ENCODE results near the gene VAV2. TPM values are rescaled to one million over a fixed set of nuclear protein-coding genes. Genes with fewer than 3 reads are reported as not detected.

Gene VAV2
- total RNA-seq, 1 experiment from 2014 or later, result 22.8 TPM

DNA sequence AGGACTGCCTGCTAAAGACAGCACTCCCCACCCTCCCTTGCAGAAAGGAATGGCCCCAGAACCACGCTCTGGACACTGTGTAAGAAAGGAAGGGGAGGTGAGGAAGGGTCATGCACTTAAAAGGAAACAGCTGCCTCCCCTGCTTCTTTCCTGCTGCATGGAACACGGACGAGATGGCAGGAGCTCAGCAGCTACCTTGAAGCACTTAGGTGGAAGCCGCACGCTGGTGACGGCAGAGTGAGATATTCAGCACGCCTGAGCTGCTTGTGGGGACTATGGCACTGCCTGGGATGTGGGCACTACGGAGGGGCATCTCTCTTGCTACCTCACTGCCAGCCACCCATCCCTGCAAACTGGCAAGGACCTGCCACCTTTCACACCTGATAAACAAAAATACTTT is 101.5 kb downstream of the VAV2 start:
- no peaks in the 10 kb centered on the region for H3K27me3 ChIP-seq
- no peak overlapping the region for H3K4me3 ChIP-seq
- H3K36me3 ChIP-seq, result no peaks in the 10 kb centered on the region
- no peaks in the 10 kb centered on the region for H3K9me3 ChIP-seq
- DNase-seq, result no peak

DNA sequence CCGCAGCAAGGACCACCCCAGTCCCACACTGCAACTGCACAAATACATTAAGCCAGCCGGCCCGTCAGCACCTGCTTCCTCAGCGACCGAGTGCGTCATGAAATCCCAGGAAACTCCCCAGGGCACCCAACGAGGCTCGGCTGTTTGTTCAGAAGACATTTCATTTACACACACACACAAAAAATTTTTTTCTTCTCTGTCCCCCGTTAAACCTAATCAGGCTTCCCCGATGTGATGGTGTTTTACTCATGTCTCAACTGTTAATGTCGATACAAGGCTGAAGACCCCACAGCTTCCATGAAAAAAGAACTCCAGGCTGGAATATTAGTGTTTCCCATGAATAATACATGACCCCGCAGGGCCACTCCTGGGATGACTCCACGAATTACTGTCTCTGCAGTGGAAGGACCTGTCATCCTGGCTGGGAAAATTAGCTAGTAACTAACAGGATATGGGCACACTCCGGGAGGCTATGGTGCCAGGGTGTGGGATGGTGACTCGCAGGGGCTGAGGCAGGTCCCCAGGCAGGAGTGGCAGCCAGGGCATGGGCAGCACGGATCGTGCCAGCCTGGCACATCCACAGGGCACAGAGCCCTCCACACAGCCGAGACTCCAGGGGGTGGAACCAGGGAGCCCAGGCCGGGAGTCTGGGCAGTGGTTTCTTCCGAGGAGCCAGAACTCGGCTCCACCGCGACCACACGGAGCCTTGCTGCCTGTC is 102.4 kb downstream of the VAV2 start:
- DNase-seq, result peak; percentile 60
- Histone ChIP-seq H3K36me3 (no peaks in the 10 kb centered on the region), H3K27me3 (no peaks in the 10 kb centered on the region), H3K9me3 (no peaks in the 10 kb centered on the region), H3K4me3 (no peak overlapping the region)

DNA sequence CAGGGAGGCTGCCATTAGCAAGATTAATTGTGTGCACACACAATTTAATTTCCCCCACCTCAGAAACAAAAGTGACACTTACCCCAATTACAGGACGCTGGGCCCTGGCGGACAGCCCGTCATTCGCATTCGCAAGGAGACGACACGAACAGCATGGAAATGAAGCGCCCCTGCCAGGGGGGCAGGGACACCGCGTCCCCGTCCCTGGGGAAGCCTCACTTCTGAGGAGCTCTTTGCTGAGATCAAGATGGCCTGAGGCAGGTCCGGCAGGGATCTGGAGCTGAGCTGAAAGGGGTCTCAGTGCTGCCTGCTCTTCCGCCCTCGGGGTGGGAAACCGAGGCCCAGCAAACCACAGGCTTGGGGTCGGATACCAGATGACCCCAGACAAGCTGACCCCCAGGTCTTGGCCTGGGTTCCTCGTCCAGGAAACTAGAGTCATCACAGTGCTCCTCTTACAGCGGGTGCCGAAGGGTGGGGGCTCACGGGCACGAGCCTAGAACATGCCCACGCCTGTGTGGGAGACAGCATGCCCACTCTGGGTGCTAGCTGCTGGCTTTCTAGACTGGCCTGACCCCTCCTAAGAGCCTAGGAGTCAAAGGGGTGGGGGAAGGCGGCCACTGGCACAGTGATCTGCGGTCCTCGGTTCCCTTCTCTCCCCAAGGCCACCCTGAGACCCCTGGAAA is 103.2 kb downstream of the VAV2 start:
- DNase-seq, result no peak
- H3K27me3 ChIP-seq, result no peaks in the 10 kb centered on the region
- H3K36me3 ChIP-seq, result no peaks in the 10 kb centered on the region
- H3K9me3 ChIP-seq, result no peaks in the 10 kb centered on the region
- no peak overlapping the region for H3K4me3 ChIP-seq

DNA sequence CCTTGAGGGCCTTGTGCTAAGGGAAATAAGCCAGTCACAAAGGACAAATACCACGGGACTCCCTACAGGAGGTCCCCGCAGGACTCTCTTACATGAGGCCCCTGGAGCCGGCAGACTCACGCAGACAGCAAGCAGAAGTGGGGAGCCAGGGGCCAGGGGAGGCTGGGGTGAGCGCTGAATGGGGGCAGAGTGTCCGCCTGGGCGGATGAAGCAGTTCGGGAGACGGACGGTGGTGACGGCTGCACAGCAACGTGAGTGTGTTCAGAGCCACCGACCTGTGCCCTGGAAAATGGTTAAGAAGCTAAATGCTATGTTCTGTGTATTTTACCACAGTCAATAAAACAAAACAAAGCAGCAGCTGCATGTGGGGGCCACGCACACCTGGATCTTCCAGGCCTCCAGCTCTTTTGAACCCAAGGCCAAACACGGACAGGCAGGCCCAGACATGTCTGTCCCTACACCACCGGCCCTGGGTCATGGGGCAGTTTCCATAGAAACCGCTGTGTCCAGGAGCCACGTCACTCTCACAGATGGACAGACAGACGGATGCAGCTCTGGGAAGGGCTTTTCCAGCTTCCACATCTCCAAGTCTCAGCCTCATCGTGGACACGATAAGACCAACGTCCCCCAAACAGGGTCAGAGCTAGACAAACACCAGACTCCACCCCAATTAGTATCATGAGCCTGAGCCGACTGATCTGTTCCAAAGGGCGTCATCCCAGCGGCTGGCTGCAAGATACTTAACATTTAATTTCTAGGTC is 103.9 kb downstream of the VAV2 start:
- no peaks in the 10 kb centered on the region for H3K9me3 ChIP-seq
- no peak overlapping the region for H3K4me3 ChIP-seq
- DNase-seq, result no peak
- H3K27me3 ChIP-seq, result no peaks in the 10 kb centered on the region
- H3K36me3 ChIP-seq, result no peaks in the 10 kb centered on the region

DNA sequence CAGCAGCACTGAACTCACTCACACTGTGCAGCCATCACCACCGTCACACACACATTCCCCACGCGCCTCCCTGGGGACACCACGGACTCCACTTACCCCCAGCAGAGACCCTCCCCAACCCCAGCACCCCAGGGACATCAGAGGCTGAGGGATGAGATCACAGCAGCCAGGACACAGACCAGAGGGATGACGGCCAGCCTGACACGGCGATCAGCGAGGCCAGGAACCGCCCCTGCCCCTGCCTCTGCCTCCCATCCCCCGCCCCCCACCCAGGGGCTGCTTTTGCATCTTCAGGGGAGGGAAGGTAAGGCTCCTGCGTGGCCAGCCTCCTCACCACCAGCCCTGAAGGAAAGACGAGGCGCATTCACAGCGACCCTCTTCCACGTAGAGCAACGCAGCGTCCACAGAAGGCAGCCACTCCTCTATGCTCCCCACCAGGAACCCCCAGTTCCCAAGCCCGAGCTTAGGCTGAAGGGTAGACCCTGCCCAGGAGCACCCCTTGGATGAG is 104.5 kb downstream of the VAV2 start:
- Histone ChIP-seq H3K36me3 (no peaks in the 10 kb centered on the region), H3K4me3 (no peak overlapping the region)

DNA sequence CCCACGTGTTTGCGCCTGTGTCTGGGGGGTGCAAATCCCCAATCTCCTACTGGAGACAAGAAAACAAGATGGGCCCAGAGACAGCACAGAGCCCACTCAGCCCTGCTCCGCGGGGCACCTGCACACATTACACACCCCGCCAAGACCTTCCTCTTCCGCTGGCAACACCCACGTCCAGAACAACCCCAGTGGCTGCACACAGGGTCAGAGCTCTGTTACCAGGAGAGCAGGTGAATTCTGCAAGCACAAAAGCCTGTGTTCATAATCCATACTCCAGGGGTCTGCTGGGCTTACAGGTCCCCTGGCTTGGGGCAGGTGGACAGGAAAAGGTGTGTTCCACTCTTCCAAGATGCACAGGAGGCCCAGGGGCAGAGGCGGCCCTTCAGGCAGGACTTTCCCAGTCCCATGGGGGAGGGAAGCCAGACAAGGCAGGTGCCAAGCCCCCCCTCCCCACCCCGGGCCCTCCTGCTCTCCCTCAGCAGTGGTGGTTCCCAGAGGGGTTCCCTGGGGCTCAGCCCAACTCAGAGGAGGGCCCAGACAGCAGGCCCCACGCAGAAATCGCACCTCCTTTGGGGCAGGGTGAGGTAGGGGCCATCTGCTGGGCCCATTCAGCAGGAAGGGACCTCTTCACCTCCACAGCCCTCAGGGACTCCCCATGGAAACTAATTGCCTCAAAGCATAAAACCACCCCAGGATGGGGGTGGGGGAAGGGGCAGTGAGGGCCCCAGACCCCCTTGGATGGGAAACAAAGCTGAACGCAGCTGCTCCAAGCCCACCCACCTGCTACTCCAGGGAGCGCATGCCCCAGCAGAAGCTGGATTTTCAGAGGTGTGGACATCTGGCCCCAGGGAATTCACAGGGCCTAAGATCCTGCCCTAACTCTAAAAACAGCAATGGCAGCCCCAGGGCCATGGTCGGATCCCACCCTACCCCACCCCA is 105.3 kb downstream of the VAV2 start:
- no peak for DNase-seq
- Histone ChIP-seq H3K36me3 (no peaks in the 10 kb centered on the region), H3K9me3 (no peaks in the 10 kb centered on the region), H3K4me3 (no peak overlapping the region), H3K27me3 (no peaks in the 10 kb centered on the region)

More for the DNA sequence above, 104.5 kb downstream of the VAV2 start:
- no peaks in the 10 kb centered on the region for H3K9me3 ChIP-seq
- DNase-seq, result no peak
- H3K27me3 ChIP-seq, result no peaks in the 10 kb centered on the region

DNA sequence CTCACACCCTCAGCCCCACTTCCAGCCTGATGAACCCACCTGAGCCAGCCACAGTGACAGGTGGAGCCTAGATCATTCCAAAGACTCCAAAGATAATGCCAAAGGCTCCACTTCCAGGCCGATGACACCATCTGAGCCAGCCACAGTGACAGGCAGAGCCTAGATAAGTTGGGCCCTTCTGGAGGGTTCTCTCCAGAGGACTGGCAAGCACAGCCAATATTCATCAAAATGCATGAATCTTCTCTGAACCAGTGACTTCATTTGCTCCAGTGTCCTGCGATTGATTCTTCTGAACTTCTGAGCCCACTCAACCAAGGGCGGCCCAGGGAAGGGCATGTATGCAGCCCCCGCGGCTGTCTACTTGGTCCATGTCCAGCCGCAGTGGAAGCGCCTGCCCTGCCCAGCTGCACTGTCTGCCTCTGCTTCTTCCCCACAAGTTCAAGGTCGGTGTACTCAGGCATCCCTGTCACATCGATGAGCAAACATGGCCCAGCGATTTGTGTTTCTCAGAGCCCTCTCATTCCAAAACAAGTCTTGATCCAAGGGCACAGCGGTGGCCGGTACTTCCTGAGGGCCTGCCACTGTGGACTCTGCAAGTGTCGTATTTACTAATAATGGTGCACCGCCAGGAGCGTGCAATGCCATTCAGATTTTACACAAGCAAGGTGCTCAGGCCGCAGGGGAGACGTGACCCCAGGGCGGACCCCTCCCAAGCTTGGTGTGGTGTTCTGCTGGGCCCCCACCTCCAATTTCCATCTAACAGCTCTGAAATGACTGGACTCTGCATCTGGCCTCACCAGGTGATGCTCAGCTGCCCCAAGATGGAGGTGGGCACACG is 107.0 kb downstream of the VAV2 start:
- no peak overlapping the region for H3K4me3 ChIP-seq
- no peaks in the 10 kb centered on the region for H3K27me3 ChIP-seq
- H3K9me3 ChIP-seq, result no peaks in the 10 kb centered on the region
- no peaks in the 10 kb centered on the region; the same call in 1 of the 2 replicates for H3K36me3 ChIP-seq
- no peak for DNase-seq

DNA sequence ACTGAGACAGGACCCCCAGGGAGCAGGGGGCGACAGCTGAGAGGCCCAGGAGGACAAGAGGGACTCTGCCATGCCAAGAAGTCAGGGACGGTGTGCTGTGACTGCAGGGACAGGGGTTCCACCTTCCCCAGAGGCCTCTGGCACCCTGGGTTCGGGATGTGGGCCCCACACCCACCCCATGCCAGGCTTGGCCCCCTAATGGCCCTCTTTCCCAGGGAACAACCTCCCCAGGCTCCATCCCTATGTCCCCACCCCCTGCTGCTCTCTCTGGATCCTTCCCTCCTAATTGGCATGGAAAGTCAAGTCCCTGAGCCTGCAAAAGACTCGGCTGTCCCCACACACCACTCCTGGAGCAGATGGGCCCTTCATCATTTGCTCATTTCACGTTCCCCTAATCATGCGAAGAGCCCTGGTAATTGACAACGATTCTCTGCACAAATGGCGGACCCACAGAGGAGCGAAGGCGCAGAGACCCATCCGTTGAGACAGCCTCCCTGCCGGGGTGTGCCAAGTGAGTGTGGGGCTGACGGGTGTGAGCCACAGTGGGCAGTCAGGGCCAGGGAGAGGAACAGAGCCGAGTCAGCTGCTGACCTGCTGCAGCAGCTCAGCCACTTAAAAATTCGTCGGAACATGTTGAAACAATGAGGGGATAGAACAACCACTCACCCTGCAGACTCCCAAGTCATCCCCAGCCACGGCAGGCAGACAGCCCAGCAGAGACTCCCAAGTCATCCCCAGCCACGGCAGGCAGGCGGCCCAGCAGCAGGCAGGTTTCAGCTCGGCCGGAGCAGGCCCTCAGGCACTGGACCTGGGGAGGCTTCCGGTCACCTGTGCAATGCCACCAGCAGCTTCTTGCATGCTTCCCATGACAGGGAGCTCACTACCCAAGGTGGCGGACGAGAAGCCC is 109.0 kb downstream of the VAV2 start:
- no peak for DNase-seq
- Histone ChIP-seq H3K4me3 (no peak overlapping the region), H3K36me3 (no peaks in the 10 kb centered on the region; the same call in 1 of the 2 replicates), H3K27me3 (no peaks in the 10 kb centered on the region), H3K9me3 (no peaks in the 10 kb centered on the region)

DNA sequence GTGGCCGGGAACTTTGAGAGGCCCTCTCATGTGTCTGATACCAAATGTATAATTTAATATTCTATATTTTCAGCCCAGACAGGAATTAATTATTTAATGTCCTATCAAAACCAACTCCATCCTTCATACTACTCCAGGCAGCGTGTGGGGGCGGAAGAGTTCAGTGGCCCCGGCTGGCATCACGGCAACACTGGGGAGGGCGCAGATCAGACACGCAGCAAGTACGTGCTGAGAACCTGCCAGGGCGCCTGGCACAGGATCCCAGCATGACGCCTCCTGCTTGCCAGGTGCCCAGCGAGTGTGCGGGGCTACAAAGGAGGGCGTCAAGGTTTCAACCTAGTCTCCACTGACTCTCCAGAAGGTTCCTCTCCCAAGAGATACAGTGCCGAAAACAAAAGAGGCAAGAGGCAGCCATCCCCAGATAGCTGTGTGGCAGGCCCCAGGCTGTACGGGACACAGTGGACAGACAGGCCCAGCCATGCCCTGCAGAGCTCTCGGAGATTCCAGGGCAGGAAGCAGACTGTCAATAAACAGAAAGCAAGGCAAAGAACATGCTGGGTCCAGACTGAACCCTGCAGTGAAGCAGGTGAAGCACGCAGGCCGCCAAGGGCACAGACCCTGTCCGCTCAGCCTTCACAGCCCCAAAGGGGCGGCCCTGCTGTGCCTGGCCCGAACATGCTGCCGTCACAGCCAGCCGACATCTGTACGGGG is 110.3 kb downstream of the VAV2 start:
- no peak for DNase-seq
- H3K4me3 ChIP-seq, result no peak overlapping the region
- H3K9me3 ChIP-seq, result no peaks in the 10 kb centered on the region
- H3K36me3 ChIP-seq, result no peaks in the 10 kb centered on the region; the same call in 1 of the 2 replicates
- H3K27me3 ChIP-seq, result no peaks in the 10 kb centered on the region

DNA sequence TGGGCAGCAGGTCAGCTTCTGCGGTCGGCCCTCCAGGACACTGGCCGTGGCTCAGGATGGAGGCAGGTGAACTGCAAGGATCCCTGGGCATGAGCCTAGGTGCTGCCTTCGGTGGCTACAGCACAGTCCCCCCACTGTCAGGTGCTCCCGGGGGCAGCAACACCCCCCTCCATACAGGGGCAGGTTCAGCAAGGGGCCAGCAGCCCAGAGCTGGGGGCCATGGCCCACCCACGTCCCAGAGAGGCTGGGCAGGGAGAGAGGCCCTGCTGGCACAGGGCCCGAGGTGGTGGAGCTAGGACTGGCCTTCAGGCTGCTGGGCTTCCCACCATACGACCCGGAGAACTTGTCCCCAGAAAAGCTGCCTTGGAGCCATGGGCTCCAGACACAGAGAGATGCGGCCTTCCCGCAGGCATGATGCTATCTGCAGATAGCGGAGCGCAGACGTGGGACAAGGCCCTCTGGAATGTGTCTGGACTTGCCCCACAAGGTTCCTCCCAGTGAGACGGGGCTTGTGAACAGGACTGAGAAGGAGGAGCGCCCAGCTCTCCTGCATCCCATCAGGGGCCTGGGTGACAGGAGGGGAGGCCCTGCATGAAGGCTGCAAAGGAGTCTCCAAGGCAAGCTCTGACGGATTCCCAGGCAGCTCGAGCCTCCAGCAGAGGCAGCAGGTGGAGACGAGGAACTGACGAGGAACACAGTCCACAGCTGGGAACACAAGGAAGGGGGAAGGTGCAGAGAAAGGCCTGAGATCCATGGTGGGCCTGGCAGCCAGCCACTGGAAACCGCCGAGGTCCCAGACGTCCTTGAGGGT is 111.1 kb downstream of the VAV2 start:
- Histone ChIP-seq H3K4me3 (no peak overlapping the region), H3K27me3 (no peaks in the 10 kb centered on the region)
- no peak for DNase-seq

DNA sequence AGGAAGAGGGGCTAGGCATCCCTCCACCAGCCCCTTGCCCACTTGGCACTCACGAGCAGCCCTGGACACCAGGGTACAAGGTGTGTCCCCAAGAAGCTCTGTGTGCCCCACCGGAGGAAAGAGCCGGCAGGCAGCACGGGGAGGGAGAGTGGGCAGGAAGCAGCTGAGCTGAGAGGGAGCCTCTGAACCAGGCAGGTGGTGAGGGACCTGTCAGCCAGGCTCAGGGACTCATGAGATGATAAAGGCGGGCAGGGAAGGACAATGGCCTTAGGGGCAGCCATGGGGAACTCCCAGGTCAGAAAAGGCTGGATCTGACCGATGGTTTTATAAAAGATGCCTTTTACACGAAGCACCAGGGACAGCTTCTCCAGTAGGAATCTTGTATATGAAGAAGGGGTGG is 112.0 kb downstream of the VAV2 start:
- Histone ChIP-seq H3K27me3 (no peaks in the 10 kb centered on the region), H3K36me3 (no peaks in the 10 kb centered on the region; the same call in 1 of the 2 replicates), H3K4me3 (no peak overlapping the region), H3K9me3 (no peaks in the 10 kb centered on the region)
- DNase-seq, result no peak

More for the DNA sequence above, 111.1 kb downstream of the VAV2 start:
- no peaks in the 10 kb centered on the region for H3K9me3 ChIP-seq
- H3K36me3 ChIP-seq, result no peaks in the 10 kb centered on the region; the same call in 1 of the 2 replicates

DNA sequence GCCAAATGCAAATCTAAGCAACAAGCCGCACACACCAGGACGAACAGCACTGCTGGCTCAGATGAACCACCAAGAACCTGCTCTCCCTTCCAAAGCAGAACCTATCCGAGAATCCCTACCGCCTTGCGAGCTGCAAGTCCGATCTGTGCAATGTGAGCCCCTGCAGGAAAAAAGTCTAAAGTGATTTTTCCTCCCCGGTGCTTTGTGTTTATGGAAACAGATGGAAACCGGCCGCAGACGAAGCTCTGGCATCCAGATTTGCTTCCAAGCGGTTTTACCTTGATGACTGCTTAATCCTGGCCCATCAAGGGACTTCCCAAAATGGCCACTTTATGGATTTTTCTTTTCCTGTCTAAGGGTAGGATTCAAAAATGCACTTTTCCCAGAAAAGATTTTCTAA is 112.5 kb downstream of the VAV2 start:
- no peak for DNase-seq
- no peaks in the 10 kb centered on the region for H3K27me3 ChIP-seq
- no peaks in the 10 kb centered on the region; the same call in 1 of the 2 replicates for H3K36me3 ChIP-seq
- no peaks in the 10 kb centered on the region for H3K9me3 ChIP-seq
- no peak overlapping the region for H3K4me3 ChIP-seq

DNA sequence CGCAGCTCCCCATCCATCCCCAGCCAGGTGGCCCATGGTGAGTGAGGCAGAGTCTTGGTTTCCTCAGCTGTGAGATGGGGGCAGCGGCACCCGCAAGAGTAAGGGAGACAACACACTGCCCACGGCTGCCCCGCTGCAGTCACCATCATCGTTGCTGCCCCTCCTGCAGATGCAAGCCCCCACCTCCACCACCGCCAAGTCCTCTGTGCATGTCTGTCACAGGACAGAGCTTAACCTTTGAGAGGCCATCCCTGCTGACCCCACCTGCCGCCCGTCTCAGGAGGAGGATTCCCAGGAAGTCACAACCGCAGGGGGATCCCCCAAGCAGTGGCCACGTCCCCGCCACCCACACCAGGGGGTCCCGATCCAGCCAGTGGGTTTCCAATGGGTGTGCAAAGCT is 113.7 kb downstream of the VAV2 start:
- Histone ChIP-seq H3K36me3 (no peaks in the 10 kb centered on the region; the same call in 1 of the 2 replicates), H3K27me3 (no peaks in the 10 kb centered on the region), H3K4me3 (no peak overlapping the region), H3K9me3 (no peaks in the 10 kb centered on the region)
- DNase-seq, result no peak

All from MG63 (cell line).